Neural progenitor cell (in vitro differentiated cells): ENCODE measurements around the gene NAGA.
"Not testable (repeated sequence)": the region's sequence is repeated elsewhere in the genome, so short reads cannot be mapped to it uniquely, and the experiment has no call there.

Experiments
- EZH2 ChIP-seq: fragments of 200-600 bp; sonication (generic); IDR thresholded peaks from 2 replicates; pipeline ENCODE4 v1.6.1; 2017; ENCODE audit warnings: antibody characterized with exemption, mild to moderate bottlenecking, moderate library complexity
- EZH2phosphoT487 ChIP-seq: fragments of 200-600 bp; sonication (generic); IDR thresholded peaks from 2 replicates; pipeline ENCODE4 v1.6.1; 2017; ENCODE audit warnings: antibody characterized with exemption
- TF ChIP-seq, protein P1 (sequence below): fragments of 200-600 bp; sonication (generic); IDR thresholded peaks from 2 replicates; pipeline ENCODE4 v1.5.1; 2017; ENCODE audit warnings: antibody characterized with exemption, mild to moderate bottlenecking

GRCh38 chr22:42115420-42115830 lies 44.8 kb upstream of the NAGA start:
- TF ChIP-seq, protein P1, sequence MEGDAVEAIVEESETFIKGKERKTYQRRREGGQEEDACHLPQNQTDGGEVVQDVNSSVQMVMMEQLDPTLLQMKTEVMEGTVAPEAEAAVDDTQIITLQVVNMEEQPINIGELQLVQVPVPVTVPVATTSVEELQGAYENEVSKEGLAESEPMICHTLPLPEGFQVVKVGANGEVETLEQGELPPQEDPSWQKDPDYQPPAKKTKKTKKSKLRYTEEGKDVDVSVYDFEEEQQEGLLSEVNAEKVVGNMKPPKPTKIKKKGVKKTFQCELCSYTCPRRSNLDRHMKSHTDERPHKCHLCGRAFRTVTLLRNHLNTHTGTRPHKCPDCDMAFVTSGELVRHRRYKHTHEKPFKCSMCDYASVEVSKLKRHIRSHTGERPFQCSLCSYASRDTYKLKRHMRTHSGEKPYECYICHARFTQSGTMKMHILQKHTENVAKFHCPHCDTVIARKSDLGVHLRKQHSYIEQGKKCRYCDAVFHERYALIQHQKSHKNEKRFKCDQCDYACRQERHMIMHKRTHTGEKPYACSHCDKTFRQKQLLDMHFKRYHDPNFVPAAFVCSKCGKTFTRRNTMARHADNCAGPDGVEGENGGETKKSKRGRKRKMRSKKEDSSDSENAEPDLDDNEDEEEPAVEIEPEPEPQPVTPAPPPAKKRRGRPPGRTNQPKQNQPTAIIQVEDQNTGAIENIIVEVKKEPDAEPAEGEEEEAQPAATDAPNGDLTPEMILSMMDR: not testable (repeated sequence)
- TF ChIP-seq EZH2, EZH2phosphoT487: not testable (repeated sequence)
